PC-9 (cell line): ENCODE data around the gene ST7. TPM values are rescaled to one million over a fixed set of nuclear protein-coding genes. Genes with fewer than 3 reads are reported as not detected.

ENCODE experiments used
- BruUV-seq: library from RNA; stranded (reverse); fragments of 400-500 nt; replicated peaks from 2 replicates; lab custom pipeline; 2021; lab: Mats Ljungman, UMichigan
- CTCF ChIA-PET: fragments of 300-600 bp; sonication (Branson Sonifier 250); formaldehyde crosslinking; loops from one replicate; lab custom pipeline; 2022; ENCODE audit warnings: antibody characterized with exemption; lab: Charles Lee
- POLR2A ChIA-PET: fragments of 300-600 bp; sonication (Branson Sonifier 250); formaldehyde crosslinking; loops from one replicate; lab custom pipeline; 2022; ENCODE audit warnings: antibody characterized with exemption; ENCODE audit not compliant: unreplicated experiment; lab: Charles Lee
- DNase-seq, 2 experiments: peaks; one replicate each; pipeline versions ENCODE4 v3.0.0 to v3.0.0-alpha.2; 2015 to 2022; ENCODE audit warnings: mixed read lengths in 1 of 2
- H2AFZ ChIP-seq: fragments of 200-600 bp; sonication (generic); 2 replicates; pipeline ENCODE4 v1.8.1; 2017; ENCODE audit warnings: antibody characterized with exemption
- H3F3A ChIP-seq: fragments of 200-600 bp; sonication (generic); 2 replicates; pipeline ENCODE4 v1.8.1; 2017; ENCODE audit warnings: antibody characterized with exemption, mild to moderate bottlenecking, low read depth; ENCODE audit not compliant: insufficient read depth
- H3K27ac ChIP-seq: fragments of 200-600 bp; sonication (generic); 2 replicates; pipeline ENCODE4 v1.6.1; 2016; ENCODE audit warnings: mixed run types
- H3K27me3 ChIP-seq: fragments of 200-600 bp; sonication (generic); 2 replicates; pipeline ENCODE4 v1.6.1; 2016; ENCODE audit warnings: low read depth, mixed run types; ENCODE audit not compliant: insufficient read depth
- H3K36me3 ChIP-seq: fragments of 200-600 bp; sonication (generic); 2 replicates; pipeline ENCODE4 v1.6.1; 2016; ENCODE audit warnings: low read depth, mixed run types
- H3K4me1 ChIP-seq: fragments of 200-600 bp; sonication (generic); replicated peaks from 2 replicates; pipeline ENCODE4 v1.6.1; 2016; ENCODE audit warnings: mixed run types; ENCODE audit not compliant: insufficient read depth
- H3K4me2 ChIP-seq: fragments of 200-600 bp; sonication (generic); 2 replicates; pipeline ENCODE4 v1.6.1; 2017; ENCODE audit warnings: mixed run types
- H3K4me3 ChIP-seq: fragments of 200-600 bp; sonication (generic); 2 replicates; pipeline ENCODE4 v1.6.1; 2016; ENCODE audit warnings: mixed run types
- H3K79me2 ChIP-seq: fragments of 200-600 bp; sonication (generic); 2 replicates; pipeline ENCODE4 v1.6.1; 2017; ENCODE audit warnings: low read depth, mixed run types
- H3K9me2 ChIP-seq: fragments of 200-600 bp; sonication (generic); 2 replicates; pipeline ENCODE4 v1.8.1; 2017; ENCODE audit warnings: mild to moderate bottlenecking; ENCODE audit not compliant: insufficient read depth
- H3K9me3 ChIP-seq: fragments of 200-600 bp; sonication (generic); 2 replicates; pipeline ENCODE4 v1.8.1; 2016; ENCODE audit warnings: low read depth; ENCODE audit not compliant: insufficient read depth
- H4K20me1 ChIP-seq: fragments of 200-600 bp; sonication (generic); 2 replicates; pipeline ENCODE4 v1.8.1; 2017; ENCODE audit not compliant: insufficient read depth
- EZH2 ChIP-seq: fragments of 200-600 bp; sonication (generic); IDR thresholded peaks from 2 replicates; pipeline ENCODE4 v1.8.0; 2017; ENCODE audit warnings: antibody characterized with exemption, low read depth
- intact Hi-C: fragments of 100-400 bp; cut with micrococcal nuclease; formaldehyde crosslinking; loops from one replicate; pipeline ENCODE4 v1.10.0; 2022; ENCODE audit not compliant: unreplicated experiment
- total RNA-seq: library from RNA; stranded (reverse); gene quantifications from 2 replicates; pipeline ENCODE4 v1.2.3, GENCODE V29; 2021
- TF ChIP-seq, protein P1 (sequence below): fragments of 200-600 bp; sonication (generic); conservative IDR thresholded peaks from 2 replicates; pipeline ENCODE4 v1.6.1; 2017; ENCODE audit warnings: mixed run types, antibody characterized with exemption, mild to moderate bottlenecking, moderate library complexity

ST7 gene
- total RNA-seq, 1 experiment from 2014 or later = 25.8 TPM

DNA sequence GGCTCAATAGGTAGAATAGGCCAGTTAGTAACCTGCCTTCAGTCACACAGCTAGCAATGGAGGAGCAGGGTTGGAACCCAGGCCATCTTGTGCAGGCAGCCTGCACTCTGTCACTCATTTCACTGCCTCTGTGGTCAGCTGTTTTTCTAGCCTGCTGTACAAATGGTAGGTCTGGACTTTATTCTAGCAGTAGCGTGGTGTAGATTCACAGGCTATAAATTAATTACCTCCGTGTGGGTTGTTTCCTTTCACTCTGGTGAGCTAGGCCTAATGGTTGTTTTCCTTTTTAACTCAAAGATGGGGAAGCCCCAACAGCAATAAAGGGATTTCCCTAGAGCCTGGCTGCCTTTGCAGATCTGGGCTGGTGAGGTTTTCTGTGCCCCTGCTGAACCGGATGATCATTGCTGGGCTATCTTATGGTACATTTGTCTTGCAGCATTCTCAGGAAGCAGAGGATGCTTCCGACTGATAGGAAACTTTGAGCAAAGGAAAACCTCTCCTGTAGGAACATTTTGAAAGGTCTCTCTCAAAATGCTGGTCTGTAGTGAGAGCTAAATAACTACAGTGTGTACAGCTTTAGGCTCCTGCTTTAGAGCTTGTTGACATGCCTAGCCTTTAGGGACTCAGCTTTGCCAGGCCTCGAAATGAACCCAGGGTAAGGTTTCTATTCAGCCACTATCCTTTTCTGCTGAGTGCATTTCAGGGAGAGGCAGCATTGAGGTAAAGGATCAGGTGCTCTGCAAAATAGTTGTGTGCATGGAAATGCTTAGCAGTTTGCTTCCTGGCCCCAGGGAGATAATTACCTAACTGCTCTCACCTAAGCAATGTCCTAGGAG, 157.4 kb downstream of the ST7 start:
- H3K4me3 ChIP-seq = no peak overlapping the region
- POLR2A ChIA-PET = no interaction called here
- no peaks in the 10 kb centered on the region for H3K36me3 ChIP-seq
- DNase-seq = no peak
- BruUV-seq = no TSS peak
- intact Hi-C loops = no loop called here
- H3K4me2 ChIP-seq = no peak overlapping the region
- H3K4me1 ChIP-seq = no peaks in the 10 kb centered on the region
- no peaks in the 10 kb centered on the region for H3K27me3 ChIP-seq
- CTCF ChIA-PET = interaction anchor here (0.7 kb wide), 1 partner anchor 16 kb away, joined by 3 read pairs; no protein-coding TSS in a partner anchor
- H3K79me2 ChIP-seq = no peaks in the 10 kb centered on the region
- H2AFZ ChIP-seq = no peak overlapping the region
- TF ChIP-seq, protein P1, sequence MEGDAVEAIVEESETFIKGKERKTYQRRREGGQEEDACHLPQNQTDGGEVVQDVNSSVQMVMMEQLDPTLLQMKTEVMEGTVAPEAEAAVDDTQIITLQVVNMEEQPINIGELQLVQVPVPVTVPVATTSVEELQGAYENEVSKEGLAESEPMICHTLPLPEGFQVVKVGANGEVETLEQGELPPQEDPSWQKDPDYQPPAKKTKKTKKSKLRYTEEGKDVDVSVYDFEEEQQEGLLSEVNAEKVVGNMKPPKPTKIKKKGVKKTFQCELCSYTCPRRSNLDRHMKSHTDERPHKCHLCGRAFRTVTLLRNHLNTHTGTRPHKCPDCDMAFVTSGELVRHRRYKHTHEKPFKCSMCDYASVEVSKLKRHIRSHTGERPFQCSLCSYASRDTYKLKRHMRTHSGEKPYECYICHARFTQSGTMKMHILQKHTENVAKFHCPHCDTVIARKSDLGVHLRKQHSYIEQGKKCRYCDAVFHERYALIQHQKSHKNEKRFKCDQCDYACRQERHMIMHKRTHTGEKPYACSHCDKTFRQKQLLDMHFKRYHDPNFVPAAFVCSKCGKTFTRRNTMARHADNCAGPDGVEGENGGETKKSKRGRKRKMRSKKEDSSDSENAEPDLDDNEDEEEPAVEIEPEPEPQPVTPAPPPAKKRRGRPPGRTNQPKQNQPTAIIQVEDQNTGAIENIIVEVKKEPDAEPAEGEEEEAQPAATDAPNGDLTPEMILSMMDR = no peak
- no peak for TF ChIP-seq EZH2
- no peak overlapping the region for H3K27ac ChIP-seq
- H3K9me2 ChIP-seq = no peaks in the 10 kb centered on the region; the same call in 1 of the 2 replicates
- no peaks in the 10 kb centered on the region for H3F3A ChIP-seq
- no peaks in the 10 kb centered on the region for H3K9me3 ChIP-seq
- no peaks in the 10 kb centered on the region for H4K20me1 ChIP-seq

DNA sequence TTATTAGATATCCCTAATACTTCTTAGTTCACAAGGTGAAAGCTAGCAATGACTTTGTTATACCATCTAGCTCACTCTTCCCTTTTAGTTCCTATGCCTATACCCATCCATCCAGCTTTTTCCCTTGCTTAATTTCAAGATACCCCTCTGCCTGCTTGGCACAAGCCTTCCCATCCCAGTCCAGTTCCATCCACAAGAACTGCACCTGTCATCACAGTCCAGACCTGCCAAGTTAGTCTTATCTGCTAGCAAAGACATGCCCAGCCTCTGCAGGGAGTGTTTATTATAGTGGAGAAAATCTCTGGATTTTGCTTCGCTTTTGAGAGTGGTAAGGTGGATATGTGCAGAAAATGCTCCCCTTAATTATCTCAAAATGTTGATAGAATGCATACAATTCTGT, 158.2 kb downstream of the ST7 start:
- Histone ChIP-seq H3K4me3 (no peak overlapping the region), H3K79me2 (no peaks in the 10 kb centered on the region), H3K9me2 (no peaks in the 10 kb centered on the region; the same call in 1 of the 2 replicates), H3K4me2 (no peak overlapping the region), H3K27me3 (no peaks in the 10 kb centered on the region), H3K36me3 (no peaks in the 10 kb centered on the region), H3K9me3 (no peaks in the 10 kb centered on the region), H3F3A (no peaks in the 10 kb centered on the region), H3K27ac (no peak overlapping the region), H4K20me1 (no peaks in the 10 kb centered on the region), H2AFZ (no peak overlapping the region), H3K4me1 (no peaks in the 10 kb centered on the region)
- intact Hi-C loops = no loop called here
- no peak for DNase-seq
- TF ChIP-seq, protein P1 = no peak
- TF ChIP-seq EZH2 = no peak
- CTCF ChIA-PET = interaction anchor here (0.7 kb wide), 1 partner anchor 15 kb away, joined by 3 read pairs; no protein-coding TSS in a partner anchor
- POLR2A ChIA-PET = no interaction called here
- no TSS peak for BruUV-seq

DNA sequence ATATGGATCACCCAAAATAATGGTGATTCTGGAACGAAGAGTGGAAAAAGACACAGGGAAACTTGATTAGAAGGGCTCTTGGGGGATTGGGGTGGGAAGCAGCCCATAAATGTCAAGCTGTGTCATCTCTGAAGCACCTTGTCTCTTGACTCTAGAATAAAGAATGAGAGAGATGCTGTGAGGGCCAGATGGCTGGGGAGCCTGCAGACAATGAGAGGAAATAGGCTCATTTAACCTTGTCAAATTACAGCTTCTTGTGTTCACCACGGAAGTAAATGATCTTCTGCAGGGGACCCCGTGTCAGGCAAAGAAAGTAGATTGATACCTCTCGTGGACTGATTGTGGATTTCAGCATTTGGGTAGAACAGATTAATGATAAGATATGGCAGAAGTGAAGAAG, 159.3 kb downstream of the ST7 start:
- CTCF ChIA-PET = no interaction called here

More for the DNA sequence above, 159.3 kb downstream of the ST7 start:
- no TSS peak for BruUV-seq
- intact Hi-C loops = no loop called here
- H3K27ac ChIP-seq = no peak overlapping the region
- H3K4me1 ChIP-seq = no peaks in the 10 kb centered on the region
- no peak overlapping the region for H2AFZ ChIP-seq
- TF ChIP-seq, protein P1 = no peak
- H3K4me2 ChIP-seq = no peak overlapping the region
- no peak overlapping the region for H3K4me3 ChIP-seq
- POLR2A ChIA-PET = no interaction called here
- H3K27me3 ChIP-seq = no peaks in the 10 kb centered on the region
- H3K36me3 ChIP-seq = no peaks in the 10 kb centered on the region
- H4K20me1 ChIP-seq = no peaks in the 10 kb centered on the region
- no peaks in the 10 kb centered on the region for H3K79me2 ChIP-seq
- H3K9me2 ChIP-seq = no peaks in the 10 kb centered on the region; the same call in 1 of the 2 replicates
- no peaks in the 10 kb centered on the region for H3F3A ChIP-seq
- no peak for DNase-seq
- H3K9me3 ChIP-seq = no peaks in the 10 kb centered on the region
